ENCODE measurements around the gene STS.
A peak's percentile ranks its signal among the peaks of the same experiment; 100 is the strongest.

Gene STS

DNA sequence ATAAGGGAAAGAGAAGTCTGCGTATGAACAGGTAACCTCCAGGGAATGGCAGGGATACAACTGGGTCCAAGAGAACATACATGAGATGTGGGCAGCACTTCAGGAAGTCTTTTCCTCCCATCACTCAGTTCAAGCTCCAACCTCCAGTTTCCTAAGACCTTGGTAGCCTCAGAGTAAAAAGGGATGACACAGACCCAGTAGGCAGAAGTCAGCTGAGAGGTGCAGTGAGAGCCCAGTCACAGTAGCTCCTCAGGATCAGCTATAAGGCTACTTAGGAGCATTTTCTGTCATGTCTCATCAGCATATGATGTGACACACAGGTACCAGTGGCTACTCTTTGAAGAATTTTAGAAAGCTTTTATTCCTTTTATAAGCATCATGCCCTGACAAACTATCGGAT lies 12.5 kb upstream of the STS start:
- Histone ChIP-seq H3K4me1 (ENCODE audit: control insufficient read depth in 5 of 5, insufficient read depth in 5 of 5, low read length in 5 of 5) (peaks cover 4 to 30% (median 19%) of the 10 kb centered on the region in 5 donors), H3K9ac (ENCODE audit: low read length in 5 of 5) (no peak overlapping the region), H3K36me3 (ENCODE audit: control insufficient read depth in 5 of 5, insufficient read depth in 5 of 5, low read length in 5 of 5) (peaks cover 0 to 6% (median 0%) of the 10 kb centered on the region in 5 donors), H3K27ac (ENCODE audit: low read depth, low read length) (no peak overlapping the region), H3K4me3 (ENCODE audit: low read depth in 1 of 5, low read length in 5 of 5) (no peak overlapping the region), H3K9me3 (ENCODE audit: control insufficient read depth in 5 of 5, low read length in 5 of 5) (no peaks in the 10 kb centered on the region), H3K27me3 (ENCODE audit: control insufficient read depth in 5 of 5, insufficient read depth in 4 of 5, low read length in 5 of 5) (no peaks in the 10 kb centered on the region)

DNA sequence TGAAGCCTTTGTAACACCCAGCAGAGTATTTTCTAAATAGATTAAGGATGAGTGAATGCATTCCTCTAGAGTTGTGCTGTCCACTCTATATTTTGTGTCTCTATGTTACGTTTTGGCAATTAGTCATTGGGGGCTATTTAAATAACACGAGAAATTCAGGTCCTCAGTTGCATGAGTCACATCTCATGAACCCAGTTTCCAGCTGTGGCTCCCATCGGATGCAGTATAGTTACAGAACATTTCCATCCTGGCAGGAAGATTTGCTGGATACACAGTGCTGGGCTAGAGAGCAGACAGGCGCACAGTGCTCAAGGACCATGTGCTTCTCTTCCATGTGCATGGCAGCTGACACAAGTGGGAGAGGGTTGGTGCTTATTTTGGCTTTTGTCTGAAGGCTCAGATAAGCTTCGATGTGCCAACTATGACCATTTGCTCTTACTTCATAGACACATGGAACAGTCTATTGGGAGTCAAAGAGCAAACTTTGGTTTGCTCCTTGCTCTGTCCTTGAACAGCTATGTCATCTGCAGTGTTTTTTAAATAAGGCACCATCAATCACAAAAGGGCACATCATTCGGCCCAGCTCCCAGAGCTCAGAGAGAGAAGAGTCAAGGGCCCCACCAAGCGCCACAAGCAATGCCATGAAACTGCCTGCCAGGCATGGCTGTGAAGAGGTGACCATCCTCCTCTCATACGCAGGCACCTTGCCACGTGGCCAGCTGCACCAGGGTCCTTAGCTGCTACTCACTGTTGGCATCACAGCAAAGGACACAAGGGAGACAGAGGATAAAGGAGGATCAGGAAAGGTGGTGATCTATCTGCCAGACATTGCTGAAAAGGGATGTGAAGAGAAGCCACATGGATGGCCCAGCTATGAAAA lies 8.1 kb upstream of the STS start:
- Histone ChIP-seq H3K9me3 (ENCODE audit: control insufficient read depth in 5 of 5, low read length in 5 of 5) (no peaks in the 10 kb centered on the region), H3K27me3 (ENCODE audit: control insufficient read depth in 5 of 5, insufficient read depth in 4 of 5, low read length in 5 of 5) (no peaks in the 10 kb centered on the region), H3K9ac (ENCODE audit: low read length in 5 of 5) (no peak overlapping the region), H3K4me3 (ENCODE audit: low read depth in 1 of 5, low read length in 5 of 5) (no peak overlapping the region), H3K27ac (ENCODE audit: low read depth, low read length) (no peak overlapping the region), H3K36me3 (ENCODE audit: control insufficient read depth in 5 of 5, insufficient read depth in 5 of 5, low read length in 5 of 5) (peaks cover 0 to 6% (median 0%) of the 10 kb centered on the region in 5 donors), H3K4me1 (ENCODE audit: control insufficient read depth in 5 of 5, insufficient read depth in 5 of 5, low read length in 5 of 5) (peaks cover 0 to 3% (median 0%) of the 10 kb centered on the region in 5 donors)

DNA sequence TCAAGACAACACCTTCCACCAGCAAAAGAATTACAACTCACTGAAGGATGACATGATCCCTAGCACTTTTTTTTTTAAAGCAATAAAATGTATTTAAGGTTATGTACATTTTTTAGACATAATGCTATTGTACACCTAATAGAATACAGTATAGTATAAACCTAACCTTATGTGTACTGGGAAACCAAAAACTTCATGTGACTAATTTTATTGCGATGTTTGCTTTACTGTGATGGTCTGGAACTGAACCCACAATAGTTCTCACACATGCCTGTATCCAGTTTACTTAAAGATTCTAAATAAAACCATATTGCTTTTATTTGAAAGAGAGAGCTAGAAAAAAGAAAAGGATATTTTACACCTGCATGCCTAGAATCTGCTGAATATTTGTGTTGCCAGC lies 4.4 kb upstream of the STS start:
- Histone ChIP-seq H3K27me3 (ENCODE audit: control insufficient read depth in 5 of 5, insufficient read depth in 4 of 5, low read length in 5 of 5) (no peaks in the 10 kb centered on the region), H3K9me3 (ENCODE audit: control insufficient read depth in 5 of 5, low read length in 5 of 5) (no peaks in the 10 kb centered on the region), H3K27ac (ENCODE audit: low read depth, low read length) (no peak overlapping the region), H3K9ac (ENCODE audit: low read length in 5 of 5) (no peak overlapping the region), H3K4me1 (ENCODE audit: control insufficient read depth in 5 of 5, insufficient read depth in 5 of 5, low read length in 5 of 5) (peaks cover 0 to 18% (median 9%) of the 10 kb centered on the region in 5 donors), H3K4me3 (ENCODE audit: low read depth in 1 of 5, low read length in 5 of 5) (no peak overlapping the region), H3K36me3 (ENCODE audit: control insufficient read depth in 5 of 5, insufficient read depth in 5 of 5, low read length in 5 of 5) (peaks cover 0 to 6% (median 0%) of the 10 kb centered on the region in 5 donors)

DNA sequence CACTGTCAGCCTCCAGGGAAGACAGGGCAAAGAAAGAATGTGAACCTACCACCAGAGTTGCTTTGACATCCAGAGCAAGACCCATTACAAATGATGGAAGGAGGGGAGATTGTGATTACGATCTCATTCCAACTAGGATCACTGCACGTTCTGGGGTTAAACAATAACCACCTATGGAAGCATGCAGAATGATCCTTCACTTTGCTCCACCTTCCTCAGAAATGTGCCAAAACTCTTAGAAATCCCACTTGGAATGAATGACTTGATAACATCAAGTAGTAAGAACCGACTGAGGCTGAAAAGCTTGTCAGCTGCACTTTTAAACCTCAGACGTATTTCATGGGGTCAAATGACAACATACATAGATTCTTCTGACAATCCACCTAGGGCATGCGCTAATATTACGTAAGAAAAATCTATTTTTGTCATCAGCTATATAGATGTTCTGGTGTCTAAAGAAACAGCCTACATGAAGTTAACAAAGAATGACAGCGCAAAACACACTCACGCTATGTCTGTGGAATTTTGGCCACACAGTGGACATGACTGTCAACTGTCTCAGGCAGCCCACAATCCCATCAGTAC lies 3.5 kb upstream of the STS start:
- Histone ChIP-seq H3K27ac (ENCODE audit: low read depth, low read length) (no peak overlapping the region), H3K4me1 (ENCODE audit: control insufficient read depth in 5 of 5, insufficient read depth in 5 of 5, low read length in 5 of 5) (peaks cover 0 to 21% (median 13%) of the 10 kb centered on the region in 5 donors), H3K9ac (ENCODE audit: low read length in 5 of 5) (no peak overlapping the region), H3K27me3 (ENCODE audit: control insufficient read depth in 5 of 5, insufficient read depth in 4 of 5, low read length in 5 of 5) (no peaks in the 10 kb centered on the region), H3K4me3 (ENCODE audit: low read depth in 1 of 5, low read length in 5 of 5) (no peak overlapping the region), H3K36me3 (ENCODE audit: control insufficient read depth in 5 of 5, insufficient read depth in 5 of 5, low read length in 5 of 5) (peaks cover 0 to 6% (median 0%) of the 10 kb centered on the region in 5 donors), H3K9me3 (ENCODE audit: control insufficient read depth in 5 of 5, low read length in 5 of 5) (no peaks in the 10 kb centered on the region)

DNA sequence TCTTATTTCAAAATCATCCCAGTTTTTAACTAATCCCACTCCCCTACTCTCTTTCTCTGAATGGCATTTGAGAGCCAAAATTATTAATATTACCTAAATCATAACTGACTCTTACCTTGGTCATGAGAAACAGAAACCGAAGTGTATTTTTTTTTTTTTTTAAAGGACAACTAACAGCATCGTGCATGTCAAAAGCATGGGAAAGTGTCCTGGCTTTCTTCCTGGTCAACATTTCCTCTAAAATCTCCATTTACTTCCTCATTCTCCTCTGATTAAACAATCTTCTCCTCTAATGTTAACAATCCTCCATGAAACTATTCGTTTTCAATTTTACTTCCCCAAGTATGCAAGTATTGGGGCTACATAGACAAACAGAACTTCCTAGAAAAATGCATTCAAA lies 2.1 kb upstream of the STS start:
- peaks cover 0 to 21% (median 13%) of the 10 kb centered on the region in 5 donors for H3K4me1 ChIP-seq (ENCODE audit: control insufficient read depth in 5 of 5, insufficient read depth in 5 of 5, low read length in 5 of 5)
- no peaks in the 10 kb centered on the region for H3K27me3 ChIP-seq (ENCODE audit: control insufficient read depth in 5 of 5, insufficient read depth in 4 of 5, low read length in 5 of 5)
- no peak overlapping the region for H3K9ac ChIP-seq (ENCODE audit: low read length in 5 of 5)
- no peak overlapping the region for H3K4me3 ChIP-seq (ENCODE audit: low read depth in 1 of 5, low read length in 5 of 5)
- H3K36me3 ChIP-seq (ENCODE audit: control insufficient read depth in 5 of 5, insufficient read depth in 5 of 5, low read length in 5 of 5), result no peaks in the 10 kb centered on the region
- no peak overlapping the region for H3K27ac ChIP-seq (ENCODE audit: low read depth, low read length)
- no peaks in the 10 kb centered on the region for H3K9me3 ChIP-seq (ENCODE audit: control insufficient read depth in 5 of 5, low read length in 5 of 5)

DNA sequence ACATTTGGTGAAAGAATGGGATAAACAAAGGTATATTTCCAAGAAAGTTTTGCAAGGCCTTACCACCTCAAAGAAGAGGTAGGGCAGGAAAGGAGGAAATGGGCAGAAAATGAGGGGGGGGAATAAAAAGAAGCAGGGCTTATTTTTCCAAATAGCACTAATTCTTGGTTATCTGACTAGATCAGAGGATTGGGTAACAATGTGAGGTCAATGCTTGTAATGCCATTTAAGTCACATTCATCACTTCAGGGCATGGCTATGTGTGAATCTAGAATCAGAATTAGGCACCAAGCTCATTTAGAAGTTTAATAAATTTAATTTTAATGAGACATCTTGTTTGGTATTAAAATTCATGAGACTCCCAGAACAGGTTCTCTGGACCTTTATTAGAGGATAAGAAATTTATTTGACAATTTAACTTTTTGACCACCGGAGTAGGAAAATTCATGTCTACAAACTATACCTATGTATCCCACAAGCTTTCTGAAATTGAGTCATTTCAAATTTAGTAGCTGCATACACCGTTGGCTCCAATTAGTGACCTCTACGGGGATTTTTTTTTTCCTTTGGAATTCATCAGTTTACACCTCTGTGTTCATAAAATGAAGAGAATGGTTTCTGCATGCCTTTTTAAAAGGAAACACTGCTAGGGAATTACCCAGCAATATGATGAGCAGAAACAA lies 1.4 kb upstream of the STS start:
- Histone ChIP-seq H3K9me3 (ENCODE audit: control insufficient read depth in 5 of 5, low read length in 5 of 5) (no peaks in the 10 kb centered on the region), H3K27me3 (ENCODE audit: control insufficient read depth in 5 of 5, insufficient read depth in 4 of 5, low read length in 5 of 5) (no peaks in the 10 kb centered on the region), H3K36me3 (ENCODE audit: control insufficient read depth in 5 of 5, insufficient read depth in 5 of 5, low read length in 5 of 5) (no peaks in the 10 kb centered on the region), H3K4me1 (ENCODE audit: control insufficient read depth in 5 of 5, insufficient read depth in 5 of 5, low read length in 5 of 5) (peaks cover 0 to 21% (median 13%) of the 10 kb centered on the region in 5 donors), H3K4me3 (ENCODE audit: low read depth in 1 of 5, low read length in 5 of 5) (no peak overlapping the region), H3K27ac (ENCODE audit: low read depth, low read length) (no peak overlapping the region), H3K9ac (ENCODE audit: low read length in 5 of 5) (no peak overlapping the region)

DNA sequence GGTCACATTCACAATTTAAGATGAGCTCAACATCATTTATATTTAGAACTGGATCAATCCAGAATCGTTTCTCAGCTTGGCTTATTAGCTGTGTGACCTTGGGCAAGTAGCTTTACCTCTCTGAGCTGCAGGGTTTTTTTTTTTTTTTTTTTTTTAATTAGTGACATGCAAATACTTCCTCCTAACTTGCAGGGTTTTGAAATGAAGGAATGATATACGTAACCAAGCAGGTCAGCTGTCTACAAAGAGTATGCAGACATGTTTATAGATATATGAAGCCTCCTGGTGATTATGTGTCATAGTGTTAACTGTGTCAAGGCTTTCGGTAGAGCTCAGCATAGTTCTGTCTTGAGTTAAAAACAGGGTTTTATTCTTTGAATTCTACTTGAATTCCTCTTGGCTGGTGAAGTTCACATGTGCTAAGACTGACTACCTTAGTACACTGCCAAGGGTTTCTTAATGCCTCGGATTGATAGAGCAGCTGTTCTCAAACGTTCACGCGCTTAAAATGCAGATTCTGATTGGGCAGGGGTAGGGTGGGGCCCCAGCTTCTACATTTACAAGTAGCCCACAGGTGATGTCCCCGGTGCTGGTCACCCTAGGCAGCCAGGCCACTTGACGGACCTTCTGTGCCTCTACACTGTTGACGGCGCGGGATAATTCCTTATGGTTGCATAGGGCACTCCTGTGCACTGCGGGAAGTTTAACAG lies 654 bp upstream of the STS start:
- no peaks in the 10 kb centered on the region for H3K9me3 ChIP-seq (ENCODE audit: control insufficient read depth in 5 of 5, low read length in 5 of 5)
- H3K4me1 ChIP-seq (ENCODE audit: control insufficient read depth in 5 of 5, insufficient read depth in 5 of 5, low read length in 5 of 5), result peaks cover 0 to 21% (median 13%) of the 10 kb centered on the region in 5 donors
- H3K36me3 ChIP-seq (ENCODE audit: control insufficient read depth in 5 of 5, insufficient read depth in 5 of 5, low read length in 5 of 5), result no peaks in the 10 kb centered on the region
- H3K27me3 ChIP-seq (ENCODE audit: control insufficient read depth in 5 of 5, insufficient read depth in 4 of 5, low read length in 5 of 5), result no peaks in the 10 kb centered on the region
- peak overlapping the region; percentile 91 to 97 (median 94) for H3K4me3 ChIP-seq (ENCODE audit: low read depth in 1 of 5, low read length in 5 of 5)
- peak overlapping the region; percentile 19 for H3K27ac ChIP-seq (ENCODE audit: low read depth, low read length)
- H3K9ac ChIP-seq (ENCODE audit: low read length in 5 of 5), result peak overlapping the region; percentile 17 to 77 (median 72)

DNA sequence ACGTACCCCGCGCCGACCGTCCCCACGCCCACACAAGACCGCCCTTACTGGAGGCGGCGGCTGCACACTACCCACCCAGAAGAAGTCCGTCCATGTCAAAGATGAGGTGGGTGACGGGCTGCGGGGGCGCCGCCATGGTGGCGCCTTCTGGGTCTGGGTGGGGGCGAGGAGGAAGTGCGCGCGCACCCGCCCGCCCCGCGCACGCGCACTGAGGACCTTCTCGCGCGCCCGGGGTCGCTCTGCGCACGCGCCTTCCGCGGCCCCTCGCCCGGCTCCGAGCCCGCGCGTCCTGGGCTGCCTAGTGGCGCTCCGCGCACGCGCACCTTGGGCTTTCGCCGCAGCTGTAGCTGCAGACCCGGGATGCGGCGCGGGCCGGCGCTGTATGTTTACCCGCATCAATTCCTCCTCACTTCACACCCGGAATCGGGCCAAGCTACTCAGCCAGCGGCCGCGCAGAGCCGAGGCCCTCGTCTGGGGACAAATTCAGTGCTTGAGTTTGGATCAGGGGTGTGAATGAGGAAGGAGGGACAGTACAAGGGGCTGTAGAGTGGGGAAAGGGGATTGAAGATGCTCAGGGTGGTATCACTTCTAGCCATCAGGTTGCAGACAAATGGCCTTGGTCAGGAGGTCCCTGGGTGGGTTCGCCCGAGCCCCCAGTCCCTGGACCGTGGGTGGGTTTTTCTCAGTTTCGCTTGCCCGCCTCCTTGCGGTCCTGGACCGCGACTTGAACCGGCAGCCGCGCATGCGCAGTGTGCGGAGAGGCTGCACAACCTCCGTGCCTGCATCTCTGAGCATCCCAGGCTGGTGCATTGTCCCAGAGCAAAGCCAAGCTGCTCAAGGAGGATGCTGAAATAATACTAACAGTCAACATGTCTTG lies 704 bp downstream of the STS start, which contains the start of gene PUDP:
TSS of gene PUDP (minus strand) at position 176 of the 877 bp plus-strand sequence. CDS start at position 136, 40 bp downstream.
- Histone ChIP-seq H3K36me3 (ENCODE audit: control insufficient read depth in 5 of 5, insufficient read depth in 5 of 5, low read length in 5 of 5) (no peaks in the 10 kb centered on the region), H3K4me3 (ENCODE audit: low read depth in 1 of 5, low read length in 5 of 5) (peak within 1 kb of the TSS; percentile 91 to 97 (median 94))

DNA sequence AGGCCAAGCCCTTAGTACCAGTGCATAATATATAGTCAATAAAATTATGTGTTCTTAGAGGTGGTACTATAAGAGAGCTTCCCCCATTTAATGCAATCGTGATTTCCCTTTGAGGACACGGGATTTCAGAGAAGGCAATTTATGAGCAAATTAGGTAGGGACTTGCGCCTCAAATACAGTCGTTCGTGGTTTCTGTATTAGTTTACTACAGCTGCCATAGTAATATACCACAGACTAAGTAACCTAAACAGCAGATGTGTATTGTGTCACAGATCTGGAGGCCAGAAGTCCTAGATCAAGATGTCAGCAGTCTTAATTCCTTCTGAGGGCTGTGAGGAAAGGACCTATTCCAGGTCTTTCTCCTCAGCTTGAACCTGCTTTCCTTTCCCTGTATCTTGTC lies 1.9 kb downstream of the STS start:
- Histone ChIP-seq H3K4me3 (ENCODE audit: low read depth in 1 of 5, low read length in 5 of 5) (no peak overlapping the region), H3K36me3 (ENCODE audit: control insufficient read depth in 5 of 5, insufficient read depth in 5 of 5, low read length in 5 of 5) (peaks cover 0 to 2% (median 0%) of the 10 kb centered on the region in 5 donors), H3K27me3 (ENCODE audit: control insufficient read depth in 5 of 5, insufficient read depth in 4 of 5, low read length in 5 of 5) (no peaks in the 10 kb centered on the region), H3K9ac (ENCODE audit: low read length in 5 of 5) (no peak overlapping the region), H3K27ac (ENCODE audit: low read depth, low read length) (no peak overlapping the region), H3K4me1 (ENCODE audit: control insufficient read depth in 5 of 5, insufficient read depth in 5 of 5, low read length in 5 of 5) (peaks cover 0 to 21% (median 13%) of the 10 kb centered on the region in 5 donors), H3K9me3 (ENCODE audit: control insufficient read depth in 5 of 5, low read length in 5 of 5) (no peaks in the 10 kb centered on the region)

More for the DNA sequence above, 704 bp downstream of the STS start, which contains the start of gene PUDP:
- Histone ChIP-seq H3K4me1 (ENCODE audit: control insufficient read depth in 5 of 5, insufficient read depth in 5 of 5, low read length in 5 of 5) (peaks cover 0 to 21% (median 13%) of the 10 kb centered on the region in 5 donors), H3K27me3 (ENCODE audit: control insufficient read depth in 5 of 5, insufficient read depth in 4 of 5, low read length in 5 of 5) (no peaks in the 10 kb centered on the region), H3K9ac (ENCODE audit: low read length in 5 of 5) (peak within 1 kb of the TSS; percentile 17 to 84 (median 74)), H3K27ac (ENCODE audit: low read depth, low read length) (peak within 1 kb of the TSS; percentile 77), H3K9me3 (ENCODE audit: control insufficient read depth in 5 of 5, low read length in 5 of 5) (no peaks in the 10 kb centered on the region)
